SU-DHL-6 (cell line): ENCODE data around the gene COL23A1.

Experiments
- H2AFZ ChIP-seq: fragments of 200-600 bp; sonication (generic); 2 replicates; pipeline ENCODE4 v1.6.1; 2014; ENCODE audit warnings: low read depth, mild to moderate bottlenecking, moderate library complexity, mixed read lengths, antibody characterized with exemption, low read length; ENCODE audit not compliant: severe bottlenecking
- H3F3A ChIP-seq: fragments of 200-600 bp; shearing (Covaris generic); 2 replicates; pipeline ENCODE4 v1.6.0; 2016; ENCODE audit warnings: antibody characterized with exemption, mild to moderate bottlenecking; ENCODE audit not compliant: insufficient read depth
- H3K27ac ChIP-seq: fragments of 200-600 bp; sonication (generic); 2 replicates; pipeline ENCODE4 v1.5.1; 2016; ENCODE audit warnings: low read depth, mild to moderate bottlenecking, low read length, moderate library complexity, mixed read lengths
- H3K27me3 ChIP-seq: fragments of 200-600 bp; sonication (generic), shearing (Covaris generic); 2 replicates; pipeline ENCODE4 v1.6.0; 2014; ENCODE audit warnings: mild to moderate bottlenecking, low read length
- H3K36me3 ChIP-seq: fragments of 200-600 bp; sonication (generic); 2 replicates; pipeline ENCODE4 v1.6.1; 2014; ENCODE audit warnings: mild to moderate bottlenecking, low read length, mixed read lengths
- H3K4me2 ChIP-seq: fragments of 300-600, 200-600 bp; shearing (Covaris generic), sonication (generic); 2 replicates; pipeline ENCODE4 v1.6.0; 2014; ENCODE audit warnings: low read length, low read depth, mild to moderate bottlenecking; ENCODE audit not compliant: poor library complexity, severe bottlenecking
- H3K4me3 ChIP-seq: fragments of 200-600 bp; sonication (generic); 2 replicates; pipeline ENCODE4 v1.5.1; 2014; ENCODE audit warnings: antibody characterized with exemption, low read length, mild to moderate bottlenecking, mixed read lengths; ENCODE audit not compliant: insufficient read depth, poor library complexity, severe bottlenecking
- H3K79me2 ChIP-seq: fragments of 200-600 bp; sonication (generic); 2 replicates; pipeline ENCODE4 v1.6.1; 2014; ENCODE audit warnings: mild to moderate bottlenecking, low read length, moderate library complexity; ENCODE audit not compliant: insufficient read depth
- H3K9ac ChIP-seq: fragments of 200-600 bp; sonication (generic); 2 replicates; pipeline ENCODE4 v1.7.0; 2014; ENCODE audit warnings: mild to moderate bottlenecking, low read length
- H3K9me2 ChIP-seq: fragments of 200-600 bp; sonication (generic); replicated peaks from 2 replicates; pipeline ENCODE4 v1.6.1; 2014; ENCODE audit warnings: low read length; ENCODE audit not compliant: insufficient read depth
- H3K9me3 ChIP-seq: fragments of 200-600 bp; sonication (generic); 2 replicates; pipeline ENCODE4 v1.6.1; 2014; ENCODE audit warnings: low read length, mixed read lengths; ENCODE audit not compliant: insufficient read depth
- H4K20me1 ChIP-seq: fragments of 200-600 bp; sonication (generic); 2 replicates; pipeline ENCODE4 v1.6.1; 2014; ENCODE audit warnings: low read depth, mild to moderate bottlenecking, antibody characterized with exemption, low read length, moderate library complexity, mixed read lengths
- CTCF ChIP-seq: fragments of 200-600 bp; sonication (generic); IDR thresholded peaks from one replicate; pipeline ENCODE4 v1.5.1; 2017; ENCODE audit warnings: antibody characterized with exemption, mild to moderate bottlenecking, low read length, moderate library complexity; ENCODE audit not compliant: insufficient read depth, poor library complexity, severe bottlenecking
- EZH2phosphoT487 ChIP-seq: fragments of 200-600 bp; sonication (generic), shearing (Covaris generic); conservative IDR thresholded peaks from 2 replicates; pipeline ENCODE4 v1.6.1; 2018; ENCODE audit warnings: mild to moderate bottlenecking, antibody characterized with exemption, low read length, moderate library complexity, mixed read lengths

COL23A1 gene

GRCh38 chr5:178486239-178486641, 104.0 kb downstream of the COL23A1 start:
- H3K9me2 ChIP-seq, result no peaks in the 10 kb centered on the region
- H3K27ac ChIP-seq, result no peak overlapping the region
- H3K79me2 ChIP-seq, result no peaks in the 10 kb centered on the region
- H3F3A ChIP-seq, result no peaks in the 10 kb centered on the region
- H3K27me3 ChIP-seq, result no peaks in the 10 kb centered on the region
- TF ChIP-seq EZH2phosphoT487 (no peak), CTCF (no peak)
- no peak overlapping the region for H2AFZ ChIP-seq
- H3K9me3 ChIP-seq, result no peaks in the 10 kb centered on the region
- no peak overlapping the region for H3K4me3 ChIP-seq
- H3K9ac ChIP-seq, result no peak overlapping the region
- H4K20me1 ChIP-seq, result no peaks in the 10 kb centered on the region
- no peak overlapping the region for H3K4me2 ChIP-seq
- H3K36me3 ChIP-seq, result no peaks in the 10 kb centered on the region

GRCh38 chr5:178483620-178484019, 106.6 kb downstream of the COL23A1 start:
- peak overlapping the region; percentile 24 for H2AFZ ChIP-seq
- TF ChIP-seq EZH2phosphoT487 (no peak), CTCF (no peak)
- peak overlapping the region; percentile 23 for H3K4me2 ChIP-seq
- H3K9me3 ChIP-seq, result no peaks in the 10 kb centered on the region
- H3K36me3 ChIP-seq, result no peaks in the 10 kb centered on the region
- H3F3A ChIP-seq, result no peaks in the 10 kb centered on the region
- no peak overlapping the region for H3K9ac ChIP-seq
- no peaks in the 10 kb centered on the region for H3K79me2 ChIP-seq
- H3K9me2 ChIP-seq, result no peaks in the 10 kb centered on the region
- H3K27ac ChIP-seq, result no peak overlapping the region
- H3K4me3 ChIP-seq, result no peak overlapping the region
- H3K27me3 ChIP-seq, result 0 out of 2 replicates have a peak, but pooled peaks cover 2% of the 10 kb centered on the region
- H4K20me1 ChIP-seq, result no peaks in the 10 kb centered on the region

GRCh38 chr5:178479261-178479660, 110.9 kb downstream of the COL23A1 start:
- Histone ChIP-seq H3F3A (no peaks in the 10 kb centered on the region), H3K79me2 (no peaks in the 10 kb centered on the region), H3K36me3 (no peaks in the 10 kb centered on the region), H3K9me3 (no peaks in the 10 kb centered on the region), H4K20me1 (no peaks in the 10 kb centered on the region), H3K27me3 (0 out of 2 replicates have a peak, but pooled peaks cover 2% of the 10 kb centered on the region), H3K4me3 (no peak overlapping the region), H3K9ac (no peak overlapping the region), H3K4me2 (no peak overlapping the region), H3K9me2 (no peaks in the 10 kb centered on the region), H3K27ac (no peak overlapping the region), H2AFZ (no peak overlapping the region)
- TF ChIP-seq CTCF, result no peak
- TF ChIP-seq EZH2phosphoT487, result no peak
